Mucosa of rectum (tissue), 2 donors: ENCODE measurements around the gene ATP6V0D1.
A peak's percentile ranks its signal among the peaks of the same experiment; 100 is the strongest.

Source experiments
- H3K27ac ChIP-seq, 2 donors: one replicate each; pipeline ENCODE4 v1.7.0; 2013; ENCODE audit warnings: inconsistent platforms in 2 of 2, low read depth in 2 of 2, low read length in 2 of 2
- H3K27me3 ChIP-seq, 2 donors: one replicate each; pipeline ENCODE4 v1.7.0; 2013; ENCODE audit warnings: low read length in 2 of 2; ENCODE audit not compliant: control insufficient read depth in 2 of 2, insufficient read depth in 2 of 2
- H3K36me3 ChIP-seq, 2 donors: one replicate each; pipeline ENCODE4 v1.7.0; 2013; ENCODE audit warnings: low read length in 2 of 2; ENCODE audit not compliant: control insufficient read depth in 2 of 2, insufficient read depth in 2 of 2
- H3K4me1 ChIP-seq, 2 donors: one replicate each; pipeline ENCODE4 v1.7.0; 2013; ENCODE audit warnings: low read length in 2 of 2, mild to moderate bottlenecking in 1 of 2; ENCODE audit not compliant: control insufficient read depth in 2 of 2, insufficient read depth in 2 of 2
- H3K4me3 ChIP-seq, 2 donors: one replicate each; pipeline ENCODE4 v1.7.0; 2013; ENCODE audit warnings: low read length in 2 of 2
- H3K9ac ChIP-seq, 2 donors: one replicate each; pipeline ENCODE4 v1.7.0; 2013; ENCODE audit warnings: low read length in 2 of 2, low read depth in 1 of 2, mild to moderate bottlenecking in 1 of 2
- H3K9me3 ChIP-seq, 2 donors: one replicate each; pipeline ENCODE4 v1.7.0; 2013; ENCODE audit warnings: low read length in 2 of 2; ENCODE audit not compliant: control insufficient read depth in 2 of 2
- donor health status: healthy.
- donor health status: Normal muscosa, but diverticular disease.

The ATP6V0D1 gene

GRCh38 chr16:67456391-67457081 is 24.4 kb downstream of the ATP6V0D1 start:
- peak overlapping the region; percentile 72 to 75 for H3K4me3 ChIP-seq
- H3K27me3 ChIP-seq, result no peaks in the 10 kb centered on the region
- peaks cover 17 to 25% of the 10 kb centered on the region in 2 donors for H3K36me3 ChIP-seq
- peaks cover 73 to 89% of the 10 kb centered on the region in 2 donors for H3K4me1 ChIP-seq
- H3K9me3 ChIP-seq, result no peaks in the 10 kb centered on the region
- H3K9ac ChIP-seq, result peak overlapping the region; percentile 90 to 92
- H3K27ac ChIP-seq, result peak overlapping the region; percentile 97 to 98

- Histone ChIP-seq H3K27me3 (no peaks in the 10 kb centered on the region), H3K36me3 (peaks cover 28 to 37% of the 10 kb centered on the region in 2 donors), H3K9ac (no peak overlapping the region), H3K9me3 (no peaks in the 10 kb centered on the region), H3K4me1 (peaks cover 73 to 89% of the 10 kb centered on the region in 2 donors), H3K4me3 (no peak overlapping the region), H3K27ac (peak overlapping the region; percentile 1 to 93)
Measured at GRCh38 chr16:67454852-67455251, 26.1 kb downstream of the ATP6V0D1 start.

- peaks cover 73 to 89% of the 10 kb centered on the region in 2 donors for H3K4me1 ChIP-seq
- H3K36me3 ChIP-seq, result peaks cover 34 to 41% of the 10 kb centered on the region in 2 donors
- no peaks in the 10 kb centered on the region for H3K9me3 ChIP-seq
- H3K9ac ChIP-seq, result no peak overlapping the region
- no peaks in the 10 kb centered on the region for H3K27me3 ChIP-seq
- peak overlapping the region; percentile 93 to 96 for H3K27ac ChIP-seq
- no peak overlapping the region for H3K4me3 ChIP-seq
Measured at GRCh38 chr16:67454104-67454503, 26.9 kb downstream of the ATP6V0D1 start.

GRCh38 chr16:67451704-67452435 is 29.1 kb downstream of the ATP6V0D1 start:
- H3K36me3 ChIP-seq, result peaks cover 42 to 45% of the 10 kb centered on the region in 2 donors
- H3K4me3 ChIP-seq, result peak overlapping the region in 1 of 2 donors; percentile 20
- no peaks in the 10 kb centered on the region for H3K27me3 ChIP-seq
- peak overlapping the region; percentile 93 to 96 for H3K27ac ChIP-seq
- H3K9ac ChIP-seq, result peak overlapping the region; percentile 47 to 60
- peaks cover 70 to 90% of the 10 kb centered on the region in 2 donors for H3K4me1 ChIP-seq
- H3K9me3 ChIP-seq, result no peaks in the 10 kb centered on the region

GRCh38 chr16:67451061-67451703 is 29.8 kb downstream of the ATP6V0D1 start:
- Histone ChIP-seq H3K4me3 (peak overlapping the region in 1 of 2 donors; percentile 20), H3K9ac (peak overlapping the region; percentile 47 to 60), H3K27me3 (no peaks in the 10 kb centered on the region), H3K4me1 (peaks cover 71 to 90% of the 10 kb centered on the region in 2 donors), H3K36me3 (peaks cover 42 to 45% of the 10 kb centered on the region in 2 donors), H3K9me3 (no peaks in the 10 kb centered on the region), H3K27ac (peak overlapping the region; percentile 93 to 96)

GRCh38 chr16:67449739-67450138 is 31.2 kb downstream of the ATP6V0D1 start:
- H3K9ac ChIP-seq, result peak overlapping the region; percentile 14 to 70
- no peaks in the 10 kb centered on the region for H3K27me3 ChIP-seq
- peaks cover 84 to 92% of the 10 kb centered on the region in 2 donors for H3K4me1 ChIP-seq
- H3K27ac ChIP-seq, result peak overlapping the region; percentile 93 to 94
- H3K9me3 ChIP-seq, result no peaks in the 10 kb centered on the region
- peaks cover 46 to 53% of the 10 kb centered on the region in 2 donors for H3K36me3 ChIP-seq
- no peak overlapping the region for H3K4me3 ChIP-seq

- H3K4me3 ChIP-seq, result no peak overlapping the region
- H3K9ac ChIP-seq, result peak overlapping the region in 1 of 2 donors; percentile 70
- no peaks in the 10 kb centered on the region for H3K27me3 ChIP-seq
- peaks cover 88 to 94% of the 10 kb centered on the region in 2 donors for H3K4me1 ChIP-seq
- peaks cover 50 to 57% of the 10 kb centered on the region in 2 donors for H3K36me3 ChIP-seq
- H3K27ac ChIP-seq, result peak overlapping the region; percentile 93 to 94
- no peaks in the 10 kb centered on the region for H3K9me3 ChIP-seq
Measured at GRCh38 chr16:67449336-67449735, 31.6 kb downstream of the ATP6V0D1 start.

GRCh38 chr16:67448580-67448979 is 32.4 kb downstream of the ATP6V0D1 start:
- no peaks in the 10 kb centered on the region for H3K27me3 ChIP-seq
- peaks cover 56 to 61% of the 10 kb centered on the region in 2 donors for H3K36me3 ChIP-seq

GRCh38 chr16:67447508-67448076 is 33.4 kb downstream of the ATP6V0D1 start:
- Histone ChIP-seq H3K4me3 (no peak overlapping the region), H3K9me3 (no peaks in the 10 kb centered on the region), H3K27ac (peak overlapping the region; percentile 93 to 94), H3K27me3 (no peaks in the 10 kb centered on the region), H3K36me3 (peaks cover 53 to 57% of the 10 kb centered on the region in 2 donors), H3K4me1 (peaks cover 94 to 98% of the 10 kb centered on the region in 2 donors), H3K9ac (peak overlapping the region; percentile 56 to 70)

More at GRCh38 chr16:67448580-67448979, 32.4 kb downstream of the ATP6V0D1 start:
- Histone ChIP-seq H3K27ac (peak overlapping the region; percentile 93 to 94), H3K4me3 (no peak overlapping the region), H3K9ac (peak overlapping the region in 1 of 2 donors; percentile 70), H3K4me1 (peaks cover 88 to 96% of the 10 kb centered on the region in 2 donors), H3K9me3 (no peaks in the 10 kb centered on the region)
